ENCODE results near the gene CNTNAP2.
"Not testable (repeated sequence)": the region's sequence is repeated elsewhere in the genome, so short reads cannot be mapped to it uniquely, and the experiment has no call there.

The CNTNAP2 gene

DNA sequence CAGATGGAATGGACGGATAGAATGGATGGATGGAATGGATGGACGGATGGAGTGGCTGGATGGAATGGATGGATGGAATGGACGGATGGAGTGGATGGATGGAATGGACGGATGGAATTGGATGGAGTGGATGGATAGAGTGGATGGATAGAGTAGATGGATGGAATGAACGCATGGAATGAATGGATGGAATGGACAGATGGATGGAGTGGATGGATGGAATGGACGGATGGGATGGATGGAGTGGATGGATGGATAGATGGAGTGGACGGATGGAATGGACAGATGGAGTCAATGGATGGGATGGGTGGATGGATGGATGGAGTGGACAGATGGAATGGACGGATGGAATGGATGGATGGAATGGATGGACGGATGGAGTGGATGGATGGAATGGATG lies 2214.2 kb downstream of the CNTNAP2 start:
- Histone ChIP-seq H4K91ac (ENCODE audit: low read depth, low read length) (no peak overlapping the region), H3K9me3 (ENCODE audit: insufficient read depth, low read depth, low read length) (peaks cover 18% of the 10 kb centered on the region), H3K23ac (ENCODE audit: low read length) (no peak overlapping the region), H3K4ac (ENCODE audit: low read depth, low read length) (no peak overlapping the region), H2BK5ac (ENCODE audit: low read depth, low read length, poor library complexity) (no peak overlapping the region), H3K18ac (ENCODE audit: low read length) (no peak overlapping the region), H4K8ac (ENCODE audit: low read depth, low read length) (no peak overlapping the region), H3K79me1 (ENCODE audit: low read length) (peaks cover 17% of the 10 kb centered on the region), H3K14ac (ENCODE audit: low read length) (no peak overlapping the region), H2BK12ac (ENCODE audit: low read length) (no peak overlapping the region), H3K27ac (ENCODE audit: low read depth, low read length) (no peak overlapping the region), H3K9ac (ENCODE audit: low read length) (no peak overlapping the region), H3K4me3 (ENCODE audit: low read depth, low read length) (no peak overlapping the region), H2AK5ac (ENCODE audit: low read length) (no peak overlapping the region), H3K36me3 (ENCODE audit: control insufficient read depth in 1 of 2, insufficient read depth in 2 of 2, low read length in 2 of 2) (no peaks in the 10 kb centered on the region), H3K27me3 (ENCODE audit: insufficient read depth, low read length) (no peaks in the 10 kb centered on the region), H3K79me2 (ENCODE audit: control insufficient read depth, insufficient read depth, low read length, poor library complexity) (peaks cover 3% of the 10 kb centered on the region), H3K4me1 (ENCODE audit: control insufficient read depth in 1 of 2, insufficient read depth in 2 of 2, low read length in 2 of 2) (peaks cover 15 to 26% of the 10 kb centered on the region in 2 experiments), H3K4me2 (ENCODE audit: low read length) (no peak overlapping the region), H2BK120ac (ENCODE audit: insufficient read depth, low read length, poor library complexity) (no peak overlapping the region), H2AFZ (ENCODE audit: insufficient read depth, low read length, poor library complexity) (no peak overlapping the region), H4K12ac (ENCODE audit: low read depth, low read length) (no peak overlapping the region)
- whole genome bisulfite sequencing (ENCODE audit: extremely low coverage, insufficient coverage, insufficient read length) = 100% methylated on average over 8 of the region's 9 CpGs
- DNase-seq = no peak

DNA sequence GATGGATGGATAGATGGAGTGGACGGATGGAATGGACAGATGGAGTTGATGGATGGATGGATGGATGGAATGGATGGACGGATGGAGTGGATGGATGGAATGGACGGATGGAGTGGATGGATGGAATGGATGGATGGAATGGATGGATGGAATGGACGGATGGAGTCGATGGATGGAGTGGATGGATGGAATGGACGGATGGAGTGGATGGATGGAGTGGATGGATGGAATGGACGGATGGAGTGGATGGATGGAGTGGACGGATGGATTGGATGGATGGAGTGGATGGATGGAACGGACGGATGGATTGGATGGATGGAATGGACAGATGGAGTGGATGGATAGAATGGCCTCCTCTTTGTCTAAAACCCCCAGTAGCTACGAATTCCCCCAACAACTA lies 2214.9 kb downstream of the CNTNAP2 start:
- not testable (repeated sequence) for H2AFZ ChIP-seq (ENCODE audit: insufficient read depth, low read length, poor library complexity); H3K18ac ChIP-seq (ENCODE audit: low read length); DNase-seq; H3K79me2 ChIP-seq (ENCODE audit: control insufficient read depth, insufficient read depth, low read length, poor library complexity); H3K4me2 ChIP-seq (ENCODE audit: low read length); H4K12ac ChIP-seq (ENCODE audit: low read depth, low read length); H2BK12ac ChIP-seq (ENCODE audit: low read length); H2AK5ac ChIP-seq (ENCODE audit: low read length); H3K27me3 ChIP-seq (ENCODE audit: insufficient read depth, low read length); H3K23ac ChIP-seq (ENCODE audit: low read length); H2BK120ac ChIP-seq (ENCODE audit: insufficient read depth, low read length, poor library complexity); H3K9ac ChIP-seq (ENCODE audit: low read length); H3K4ac ChIP-seq (ENCODE audit: low read depth, low read length); H3K36me3 ChIP-seq (ENCODE audit: control insufficient read depth in 1 of 2, insufficient read depth in 2 of 2, low read length in 2 of 2); H4K8ac ChIP-seq (ENCODE audit: low read depth, low read length); H3K27ac ChIP-seq (ENCODE audit: low read depth, low read length); H3K14ac ChIP-seq (ENCODE audit: low read length); H2BK5ac ChIP-seq (ENCODE audit: low read depth, low read length, poor library complexity); H4K91ac ChIP-seq (ENCODE audit: low read depth, low read length)
- WGBS (ENCODE audit: extremely low coverage, insufficient coverage, insufficient read length) = 100% methylated on average over 10 of the region's 11 CpGs
- Histone ChIP-seq H3K79me1 (ENCODE audit: low read length) (peaks cover 17% of the 10 kb centered on the region), H3K4me3 (ENCODE audit: low read depth, low read length) (peak overlapping the region; percentile 3), H3K9me3 (ENCODE audit: insufficient read depth, low read depth, low read length) (peaks cover 18% of the 10 kb centered on the region), H3K4me1 (ENCODE audit: control insufficient read depth in 1 of 2, insufficient read depth in 2 of 2, low read length in 2 of 2) (peaks cover 15 to 26% of the 10 kb centered on the region in 2 experiments)

DNA sequence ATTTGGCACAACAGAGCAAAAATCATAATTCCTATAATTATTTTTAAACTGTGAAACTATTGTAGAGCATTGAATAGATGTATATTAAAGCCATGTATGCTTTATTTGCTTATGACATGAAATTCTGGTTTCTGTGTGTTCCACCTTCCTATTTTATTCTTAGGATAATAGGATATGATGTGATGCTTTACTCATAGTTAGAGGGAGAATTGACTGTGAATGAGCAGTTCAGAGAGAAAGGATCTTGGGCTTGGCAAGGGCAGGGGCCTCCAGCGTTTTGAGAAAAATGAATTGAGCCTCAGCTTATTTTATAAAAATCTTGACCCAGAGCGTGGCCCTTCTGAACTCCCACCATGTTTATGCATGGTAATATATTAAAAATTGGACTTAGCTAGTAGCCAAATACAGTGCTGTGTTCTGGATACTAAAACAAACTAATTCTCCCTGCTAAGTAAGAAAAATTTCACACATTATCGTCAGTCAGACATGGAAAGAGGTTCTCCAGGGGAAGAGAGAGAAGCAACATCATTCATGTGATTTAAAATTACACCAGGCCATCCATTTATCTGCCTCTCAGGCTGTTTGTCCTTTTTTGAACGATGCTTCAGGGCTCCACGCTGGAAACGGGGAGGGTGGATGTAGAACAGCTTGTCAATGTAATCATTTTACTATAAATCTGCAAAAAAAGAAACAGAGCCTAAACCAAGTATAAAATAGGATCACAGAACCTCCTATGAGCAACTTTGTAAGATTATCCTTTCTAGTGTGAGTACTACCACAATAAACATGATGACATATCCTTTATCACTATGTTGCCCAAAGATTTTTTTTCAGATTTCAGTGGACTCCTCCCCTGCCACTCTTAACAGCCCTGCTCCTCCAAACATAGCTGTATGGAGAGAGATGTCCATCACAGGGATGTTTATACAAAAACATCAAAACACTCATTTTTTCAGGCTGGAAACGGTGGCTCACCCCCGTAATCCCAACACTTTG lies 2215.9 kb downstream of the CNTNAP2 start:
- no peak overlapping the region for H3K27ac ChIP-seq (ENCODE audit: low read depth, low read length)
- H3K79me1 ChIP-seq (ENCODE audit: low read length) = peaks cover 24% of the 10 kb centered on the region
- no peak overlapping the region for H2AFZ ChIP-seq (ENCODE audit: insufficient read depth, low read length, poor library complexity)
- H2BK120ac ChIP-seq (ENCODE audit: insufficient read depth, low read length, poor library complexity) = no peak overlapping the region
- no peaks in the 10 kb centered on the region for H3K27me3 ChIP-seq (ENCODE audit: insufficient read depth, low read length)
- H3K4me1 ChIP-seq (ENCODE audit: control insufficient read depth in 1 of 2, insufficient read depth in 2 of 2, low read length in 2 of 2) = peaks cover 17 to 27% of the 10 kb centered on the region in 2 experiments
- no peak overlapping the region for H3K4me2 ChIP-seq (ENCODE audit: low read length)
- no peak overlapping the region for H4K91ac ChIP-seq (ENCODE audit: low read depth, low read length)
- H3K18ac ChIP-seq (ENCODE audit: low read length) = no peak overlapping the region
- H3K23ac ChIP-seq (ENCODE audit: low read length) = no peak overlapping the region
- no peak overlapping the region for H2BK12ac ChIP-seq (ENCODE audit: low read length)
- WGBS (ENCODE audit: extremely low coverage, insufficient coverage, insufficient read length) = no CpG with 5 or more reads among the region's 8 CpGs
- DNase-seq = no peak
- H4K12ac ChIP-seq (ENCODE audit: low read depth, low read length) = no peak overlapping the region
- no peak overlapping the region for H2AK5ac ChIP-seq (ENCODE audit: low read length)
- no peak overlapping the region for H3K4me3 ChIP-seq (ENCODE audit: low read depth, low read length)
- H3K9me3 ChIP-seq (ENCODE audit: insufficient read depth, low read depth, low read length) = peaks cover 18% of the 10 kb centered on the region
- peaks cover 3% of the 10 kb centered on the region for H3K79me2 ChIP-seq (ENCODE audit: control insufficient read depth, insufficient read depth, low read length, poor library complexity)
- H4K8ac ChIP-seq (ENCODE audit: low read depth, low read length) = no peak overlapping the region
- no peak overlapping the region for H2BK5ac ChIP-seq (ENCODE audit: low read depth, low read length, poor library complexity)
- H3K9ac ChIP-seq (ENCODE audit: low read length) = no peak overlapping the region
- no peak overlapping the region for H3K4ac ChIP-seq (ENCODE audit: low read depth, low read length)
- H3K36me3 ChIP-seq (ENCODE audit: control insufficient read depth in 1 of 2, insufficient read depth in 2 of 2, low read length in 2 of 2) = no peaks in the 10 kb centered on the region
- H3K14ac ChIP-seq (ENCODE audit: low read length) = no peak overlapping the region

DNA sequence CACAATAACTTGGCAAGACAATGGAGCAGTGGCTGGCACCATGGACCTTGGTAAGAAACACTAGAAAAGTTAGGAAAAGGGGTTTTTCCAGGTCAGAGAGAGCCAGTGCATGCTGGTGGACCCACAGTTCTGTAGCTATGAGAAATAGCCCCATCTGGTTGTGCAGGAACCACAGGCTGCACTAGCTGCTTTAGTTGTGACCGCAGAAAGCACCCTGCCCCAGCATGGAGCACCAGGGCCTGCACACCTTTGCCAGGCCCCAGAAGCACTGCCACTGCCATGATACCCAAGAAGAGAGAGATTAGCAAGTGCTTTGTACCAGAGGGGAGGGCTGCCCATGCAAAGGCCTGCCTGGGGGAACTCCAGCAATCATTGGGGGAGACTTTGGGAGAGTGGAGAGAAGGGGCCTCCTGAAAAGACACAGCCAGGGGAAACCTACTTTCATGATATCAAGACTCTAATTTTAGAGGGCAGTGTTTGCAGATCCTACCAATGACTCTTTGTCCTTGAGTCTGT lies 2217.9 kb downstream of the CNTNAP2 start:
- Histone ChIP-seq H3K14ac (ENCODE audit: low read length) (peak overlapping the region; percentile 71), H3K36me3 (ENCODE audit: control insufficient read depth in 1 of 2, insufficient read depth in 2 of 2, low read length in 2 of 2) (no peaks in the 10 kb centered on the region), H2BK5ac (ENCODE audit: low read depth, low read length, poor library complexity) (peak overlapping the region; percentile 87), H3K27me3 (ENCODE audit: insufficient read depth, low read length) (no peaks in the 10 kb centered on the region), H4K8ac (ENCODE audit: low read depth, low read length) (peak overlapping the region; percentile 56), H3K4me3 (ENCODE audit: low read depth, low read length) (no peak overlapping the region), H2AFZ (ENCODE audit: insufficient read depth, low read length, poor library complexity) (no peak overlapping the region), H3K4me1 (ENCODE audit: control insufficient read depth in 1 of 2, insufficient read depth in 2 of 2, low read length in 2 of 2) (peaks cover 17 to 23% of the 10 kb centered on the region in 2 experiments), H3K79me2 (ENCODE audit: control insufficient read depth, insufficient read depth, low read length, poor library complexity) (peaks cover 3% of the 10 kb centered on the region), H3K4me2 (ENCODE audit: low read length) (no peak overlapping the region), H3K4ac (ENCODE audit: low read depth, low read length) (peak overlapping the region; percentile 66), H3K27ac (ENCODE audit: low read depth, low read length) (peak overlapping the region; percentile 92), H3K79me1 (ENCODE audit: low read length) (peaks cover 24% of the 10 kb centered on the region), H3K23ac (ENCODE audit: low read length) (no peak overlapping the region), H2BK120ac (ENCODE audit: insufficient read depth, low read length, poor library complexity) (peak overlapping the region; percentile 97), H3K18ac (ENCODE audit: low read length) (peak overlapping the region; percentile 25), H3K9ac (ENCODE audit: low read length) (no peak overlapping the region), H3K9me3 (ENCODE audit: insufficient read depth, low read depth, low read length) (peaks cover 18% of the 10 kb centered on the region), H4K91ac (ENCODE audit: low read depth, low read length) (peak overlapping the region; percentile 96), H2AK5ac (ENCODE audit: low read length) (peak overlapping the region; percentile 77), H2BK12ac (ENCODE audit: low read length) (peak overlapping the region; percentile 95), H4K12ac (ENCODE audit: low read depth, low read length) (no peak overlapping the region)
- WGBS (ENCODE audit: extremely low coverage, insufficient coverage, insufficient read length) = no CpG with 5 or more reads among the region's 1 CpG
- DNase-seq = no peak
